Raji (cell line): ENCODE data around the gene PAMR1.

Experiments
- POLR2A ChIP-seq: IDR thresholded peaks from 2 replicates; pipeline ENCODE4 v1.6.1; 2011; ENCODE audit warnings: low read depth, low read length, control low read depth; ENCODE audit not compliant: insufficient read depth

Gene PAMR1

DNA sequence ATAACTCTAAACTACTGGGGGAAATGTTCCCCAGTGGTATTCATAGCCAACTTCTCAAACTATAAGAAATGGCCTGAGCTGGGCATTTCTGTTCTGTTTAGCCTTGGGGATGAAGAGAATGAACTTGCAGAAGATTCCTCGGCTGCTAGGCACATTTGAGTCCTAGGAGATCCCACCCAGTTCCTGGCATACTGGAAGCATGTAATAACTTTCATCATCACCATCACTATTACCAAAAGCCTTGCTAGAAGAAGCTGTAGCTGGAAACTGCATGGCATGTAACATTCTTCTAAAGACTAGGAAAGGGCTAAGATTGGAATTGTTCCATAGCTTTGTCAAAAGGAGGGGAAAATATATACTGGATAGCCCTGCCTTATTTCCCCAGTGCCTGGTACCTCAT lies 65.9 kb downstream of the PAMR1 start:
- no peak for TF ChIP-seq POLR2A

DNA sequence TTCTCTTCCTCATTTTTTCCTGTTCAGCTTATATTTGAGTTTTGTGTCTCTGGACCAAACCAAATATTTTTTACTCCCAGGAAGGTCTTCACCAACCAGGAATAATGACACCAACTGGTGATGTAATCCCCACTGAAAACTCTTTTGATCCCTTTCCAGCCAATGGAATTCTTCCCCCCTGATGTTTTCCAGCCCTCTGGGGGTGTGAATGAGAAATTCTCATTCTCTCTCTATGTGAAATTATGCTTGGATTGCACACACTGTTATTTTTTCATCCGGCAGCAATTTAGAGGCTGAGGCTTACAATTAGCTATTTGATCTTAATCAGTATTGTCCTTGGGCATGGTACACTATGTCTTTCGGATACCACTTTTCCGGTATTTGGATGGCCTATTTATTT lies 66.6 kb downstream of the PAMR1 start:
- TF ChIP-seq POLR2A, result no peak

DNA sequence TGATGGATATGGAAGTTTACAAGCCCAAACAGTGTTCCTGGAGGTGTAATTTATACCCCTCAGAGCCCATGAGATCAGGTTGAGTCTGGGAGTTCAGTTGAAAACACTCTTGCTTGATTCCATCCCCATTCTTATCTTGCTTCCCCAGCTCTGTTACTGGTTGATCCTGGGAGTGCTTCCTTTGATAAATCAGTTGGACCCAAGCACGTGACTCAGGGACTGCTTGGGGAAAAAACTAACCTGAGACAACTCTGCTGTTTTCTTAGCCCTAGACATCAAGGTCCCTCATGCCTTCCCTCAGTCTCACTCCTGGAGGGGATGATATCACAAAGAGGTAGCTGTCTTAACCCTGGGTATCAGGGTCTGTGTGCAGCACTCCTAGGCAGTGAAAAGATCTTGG lies 71.1 kb downstream of the PAMR1 start:
- no peak for TF ChIP-seq POLR2A

DNA sequence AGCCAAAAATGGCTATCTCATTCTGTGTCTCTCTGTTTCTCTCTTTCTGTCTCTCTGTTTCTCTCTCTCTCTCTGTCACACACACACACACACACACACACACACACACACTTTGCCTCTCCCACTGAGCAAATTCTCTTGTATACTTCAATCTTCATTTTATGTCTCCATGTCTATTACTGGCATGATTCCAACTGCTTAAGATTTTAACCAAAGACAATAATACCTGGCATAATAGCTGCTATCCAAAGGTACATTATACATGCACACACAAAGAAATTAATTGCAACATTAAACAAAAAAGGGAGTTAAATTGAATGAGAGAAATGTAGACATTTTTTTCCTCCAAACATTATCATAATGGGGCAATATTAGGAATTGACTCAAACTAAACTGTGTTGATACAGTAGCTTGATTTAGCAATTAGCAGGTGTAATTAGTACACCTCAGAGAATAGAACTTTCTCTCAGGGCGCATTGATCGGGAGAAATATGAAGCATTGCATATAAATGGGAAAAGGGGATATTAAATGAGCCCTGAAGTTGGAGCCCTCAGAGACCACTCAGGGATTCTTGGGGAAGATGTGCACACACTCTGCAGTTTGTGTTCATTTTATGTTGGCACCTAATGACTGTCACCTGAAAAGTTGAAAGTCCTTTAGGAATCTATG lies 88.7 kb downstream of the PAMR1 start:
- no peak for TF ChIP-seq POLR2A

DNA sequence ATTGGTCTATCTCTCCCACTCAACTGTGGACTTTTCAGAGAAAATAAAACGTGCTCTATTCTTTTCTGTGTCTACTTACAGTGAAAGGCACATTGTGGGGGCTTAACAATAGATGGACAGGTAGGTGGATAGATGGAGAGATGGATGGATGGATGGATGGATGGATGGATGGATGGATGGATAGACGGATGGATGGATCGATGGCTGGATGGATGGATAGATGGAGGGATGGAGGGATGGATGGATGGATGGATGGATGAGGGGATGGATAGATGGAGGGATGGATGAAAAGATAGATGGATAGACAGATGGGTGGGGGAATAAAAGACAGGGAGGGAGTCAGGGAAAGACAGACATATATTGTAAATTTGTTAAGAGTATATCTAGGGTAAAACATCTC lies 91.8 kb downstream of the PAMR1 start:
- no peak for TF ChIP-seq POLR2A

DNA sequence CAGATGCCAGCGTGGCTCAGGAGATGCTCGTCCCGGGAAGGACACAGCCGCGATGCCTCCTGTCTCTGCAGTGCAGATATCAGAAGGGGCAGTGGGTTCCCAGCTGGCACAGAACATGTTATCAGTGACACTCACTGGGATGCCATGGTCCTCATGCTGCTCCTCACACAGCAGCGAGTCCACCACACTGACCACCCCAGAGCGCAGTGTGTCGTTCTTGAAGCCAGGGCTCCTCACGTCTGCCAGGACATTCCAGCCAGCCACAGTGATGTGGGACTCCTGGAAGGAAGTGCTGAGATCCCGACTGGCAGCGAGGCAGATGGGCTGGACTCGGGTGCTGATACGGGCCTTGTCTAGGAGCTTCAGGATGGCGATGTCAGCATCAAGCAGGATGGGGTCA lies 93.0 kb downstream of the PAMR1 start:
- TF ChIP-seq POLR2A, result no peak

DNA sequence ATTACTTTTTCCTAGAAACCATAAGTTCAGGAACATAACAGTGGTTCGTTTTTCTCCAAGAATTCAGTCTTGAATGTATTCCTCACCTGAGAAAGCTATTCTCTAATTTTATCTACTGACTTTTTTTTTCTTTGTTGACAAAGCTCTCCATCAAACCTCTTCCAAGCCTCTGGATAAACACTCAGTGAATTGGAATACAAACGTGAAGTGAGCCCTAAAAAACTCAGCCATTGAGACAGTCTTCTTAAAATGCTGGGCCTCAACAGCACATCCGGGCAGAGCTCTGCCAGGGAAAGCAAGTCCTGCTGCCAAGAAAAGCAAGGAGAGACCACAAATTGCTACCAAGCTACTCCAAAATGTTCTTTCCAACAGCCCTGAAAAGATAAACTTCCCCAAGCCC lies 98.3 kb downstream of the PAMR1 start:
- no peak for TF ChIP-seq POLR2A

DNA sequence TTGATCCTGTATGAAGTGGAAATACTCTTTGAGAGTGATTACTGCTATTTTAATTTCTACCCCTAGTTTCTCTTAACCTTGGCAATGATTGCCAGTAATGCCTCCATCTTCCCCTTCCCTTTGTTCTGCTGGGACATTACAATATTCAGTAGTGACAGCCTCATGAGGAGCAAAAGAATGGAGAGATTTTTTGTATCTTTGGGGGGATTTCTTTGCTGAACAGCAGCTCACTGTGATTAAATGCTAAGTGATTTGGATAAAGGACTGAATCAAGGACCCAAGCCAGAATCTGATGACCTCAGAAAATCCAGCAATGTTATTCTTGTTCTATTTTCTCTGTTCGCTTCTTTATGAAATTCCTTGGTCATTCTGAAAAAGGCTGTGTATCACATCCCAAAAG lies 99.1 kb downstream of the PAMR1 start:
- no peak for TF ChIP-seq POLR2A

DNA sequence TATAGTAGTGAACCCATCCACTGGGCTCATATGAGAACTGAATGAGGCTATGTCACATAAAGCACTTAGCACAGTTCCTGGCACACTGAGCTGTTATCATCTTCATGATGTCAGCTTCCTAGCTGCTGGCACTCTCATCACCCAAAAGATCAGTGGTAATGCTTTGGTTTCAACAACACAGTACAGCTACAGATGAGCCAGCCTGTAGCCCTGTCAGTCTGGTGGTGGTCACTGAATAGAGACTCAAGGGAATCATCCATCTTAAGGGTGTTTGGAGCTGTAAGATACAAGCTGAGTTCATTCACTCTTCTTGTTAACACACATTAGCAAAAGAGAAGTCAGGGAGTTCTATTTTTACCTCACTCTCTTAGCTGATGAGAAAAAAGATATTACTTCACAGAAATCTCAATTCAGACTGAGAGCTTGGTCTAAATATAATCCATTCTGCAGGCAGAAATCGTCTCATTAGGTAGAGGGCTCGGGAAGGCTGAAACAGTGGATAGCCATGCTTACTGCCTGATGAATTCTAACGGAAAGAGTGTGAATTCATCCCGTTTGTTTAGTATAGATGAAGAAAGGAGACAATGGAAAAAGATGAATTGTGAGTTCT lies 99.7 kb downstream of the PAMR1 start:
- no peak for TF ChIP-seq POLR2A

DNA sequence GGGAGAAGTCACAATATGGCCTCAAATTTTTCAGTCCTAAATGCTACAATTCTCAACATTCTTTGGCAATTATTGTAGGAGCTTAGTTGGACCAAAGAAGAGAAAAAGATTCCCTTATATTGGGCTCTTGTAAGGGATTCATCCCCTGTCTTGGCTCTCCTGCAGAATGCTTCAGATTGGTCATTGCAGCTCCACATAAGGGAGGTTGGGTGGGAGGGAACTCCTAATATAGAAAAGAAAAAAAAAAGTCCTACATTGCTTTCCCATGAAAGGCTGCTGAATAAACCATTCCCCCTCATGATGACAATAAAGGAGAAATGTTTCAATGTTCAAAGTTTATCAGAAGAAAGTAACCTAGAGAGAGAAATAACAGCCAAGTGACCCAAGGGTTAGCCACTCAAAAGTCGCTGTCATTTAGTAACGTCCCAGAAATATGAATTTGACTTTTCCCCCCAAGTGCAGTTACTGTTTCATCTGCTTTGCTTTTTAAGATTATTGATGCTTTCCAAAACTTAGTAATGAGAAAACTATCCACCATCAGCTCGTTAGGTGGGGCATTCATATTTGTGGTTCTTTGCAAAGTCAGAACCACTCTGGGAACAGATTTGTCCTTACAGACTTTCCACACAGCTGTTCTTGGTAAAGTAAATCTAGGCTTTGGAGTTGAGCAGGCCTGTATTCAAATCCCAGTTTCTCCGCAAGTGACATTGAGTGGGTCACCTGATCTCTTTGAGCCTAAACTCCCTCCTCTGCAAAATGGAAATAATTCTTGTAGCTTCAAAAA lies 101.1 kb downstream of the PAMR1 start:
- TF ChIP-seq POLR2A, result no peak

DNA sequence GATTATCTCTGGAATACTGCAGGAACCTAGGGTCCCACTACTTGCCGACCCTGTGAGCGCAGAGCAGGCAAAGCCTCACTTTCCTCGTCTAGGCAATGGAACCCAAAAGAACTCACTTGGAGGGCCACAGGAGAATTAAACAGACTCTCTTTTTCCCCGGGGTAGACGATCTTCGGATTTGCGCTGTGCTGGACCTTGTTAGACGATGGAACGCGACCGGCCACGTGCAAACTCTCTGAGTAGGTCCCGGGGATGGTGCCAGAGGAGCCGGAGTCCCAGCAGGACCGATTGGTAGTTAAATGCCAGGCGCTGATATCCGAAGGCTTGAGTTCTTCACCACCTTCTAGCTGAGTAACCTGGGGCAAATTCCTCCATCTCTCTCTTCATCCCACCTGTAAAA lies 105.0 kb downstream of the PAMR1 start:
- TF ChIP-seq POLR2A, result no peak

DNA sequence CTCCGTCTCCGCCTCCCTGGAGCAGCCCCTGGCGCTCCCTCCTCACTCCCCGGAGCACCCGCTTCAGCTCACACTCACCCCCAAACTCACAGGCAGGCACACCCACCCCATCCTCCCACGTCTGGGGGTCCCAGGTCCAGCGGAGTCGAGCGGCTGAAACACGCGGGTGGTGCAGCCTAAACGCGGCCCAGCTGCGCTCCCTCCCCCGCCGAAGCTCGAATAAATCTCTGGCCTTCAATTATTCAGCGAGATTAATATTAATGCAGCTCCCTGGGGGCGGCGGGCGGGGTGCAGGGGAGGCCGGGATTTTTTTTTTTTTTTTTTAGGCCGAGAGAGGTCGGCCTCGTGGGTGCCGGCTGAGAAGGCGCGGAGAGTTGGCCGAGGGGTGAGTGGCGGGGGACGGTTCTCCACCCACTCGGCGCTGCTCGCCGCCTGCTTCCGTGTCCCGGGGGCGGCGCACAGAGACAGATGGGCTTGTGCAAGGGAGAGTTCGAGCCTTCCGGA lies 105.5 kb downstream of the PAMR1 start:
- TF ChIP-seq POLR2A, result no peak

DNA sequence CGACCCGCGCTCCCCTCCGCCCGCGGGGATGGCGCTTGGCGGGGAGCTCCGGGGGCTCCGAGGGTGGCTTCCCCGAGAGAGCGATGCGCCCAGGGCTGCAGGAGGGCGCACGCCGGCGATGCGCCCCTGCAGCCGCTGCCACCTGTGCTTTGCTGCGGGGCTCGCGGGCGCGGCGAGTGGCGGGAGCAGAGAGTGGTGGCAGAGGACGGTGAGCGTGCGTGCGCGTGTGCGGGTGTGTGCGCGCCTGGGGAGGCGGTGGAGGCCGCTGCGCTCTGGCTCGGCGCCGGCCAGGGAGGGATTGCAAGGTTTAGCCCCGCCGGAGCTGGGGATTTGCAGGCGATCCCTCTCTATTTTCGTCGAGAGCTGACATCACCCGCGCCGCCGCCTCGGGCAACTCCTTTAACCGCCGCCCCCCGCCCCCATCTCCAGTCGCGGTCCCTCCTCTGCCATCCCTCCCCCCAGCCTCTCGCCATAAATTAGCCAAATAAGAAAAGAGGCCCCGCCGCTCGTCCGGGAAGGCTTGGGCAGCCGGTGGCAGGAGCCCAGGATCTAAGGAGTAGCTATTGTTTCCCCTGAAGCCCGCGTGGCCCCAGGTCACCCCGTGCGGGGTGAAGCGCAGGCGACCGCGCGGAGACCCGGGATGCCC lies 106.1 kb downstream of the PAMR1 start, which contains the start of gene SLC1A2:
Gene SLC1A2, minus strand, starts transcription at position 375 of the 646 bp plus-strand sequence. CDS start 592 bp downstream, outside the sequence.
- no peak for TF ChIP-seq POLR2A

DNA sequence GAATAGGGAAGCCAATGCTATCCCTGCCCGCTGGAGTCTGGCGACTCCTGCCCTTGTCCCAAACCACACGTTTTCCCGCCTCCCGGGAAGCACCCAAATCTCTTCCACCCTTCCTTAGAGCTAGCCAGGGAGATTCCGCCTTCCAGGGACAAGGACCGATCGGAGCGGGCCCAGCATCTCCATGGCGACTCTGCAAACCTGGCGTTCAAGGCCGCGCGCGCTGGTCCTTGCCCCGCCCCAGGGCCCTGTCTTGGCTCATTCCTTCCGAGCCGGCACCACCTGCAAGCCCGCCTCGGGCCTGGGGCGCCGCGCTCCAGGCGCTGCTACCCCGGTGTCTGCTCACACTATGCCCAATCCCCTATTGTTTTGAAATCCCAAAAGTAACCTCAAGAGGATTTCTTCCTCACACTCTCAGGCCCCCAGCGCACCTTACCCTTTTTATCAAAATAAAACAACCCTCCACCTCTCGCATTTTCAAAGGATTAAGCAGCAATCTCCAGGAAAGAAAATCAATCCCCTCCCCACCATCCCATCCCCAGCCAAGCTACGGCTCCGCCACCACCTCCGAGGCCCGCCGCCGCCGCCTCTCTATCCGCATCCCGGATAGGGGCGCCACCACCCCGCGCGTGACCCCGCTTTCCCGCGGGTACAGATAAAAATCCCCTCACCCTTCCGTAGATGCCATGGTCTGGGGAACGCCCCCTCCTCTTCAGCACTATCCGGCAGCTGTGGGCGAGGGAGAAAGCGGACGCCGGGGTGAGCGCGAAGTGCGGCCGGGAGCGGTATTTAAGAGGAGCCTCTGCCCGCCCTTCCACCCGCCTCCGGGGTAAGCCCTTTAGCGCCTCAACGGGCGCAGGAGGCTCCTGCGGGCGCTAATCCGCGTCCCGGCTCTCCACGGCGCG lies 106.9 kb downstream of the PAMR1 start:
- no peak for TF ChIP-seq POLR2A

DNA sequence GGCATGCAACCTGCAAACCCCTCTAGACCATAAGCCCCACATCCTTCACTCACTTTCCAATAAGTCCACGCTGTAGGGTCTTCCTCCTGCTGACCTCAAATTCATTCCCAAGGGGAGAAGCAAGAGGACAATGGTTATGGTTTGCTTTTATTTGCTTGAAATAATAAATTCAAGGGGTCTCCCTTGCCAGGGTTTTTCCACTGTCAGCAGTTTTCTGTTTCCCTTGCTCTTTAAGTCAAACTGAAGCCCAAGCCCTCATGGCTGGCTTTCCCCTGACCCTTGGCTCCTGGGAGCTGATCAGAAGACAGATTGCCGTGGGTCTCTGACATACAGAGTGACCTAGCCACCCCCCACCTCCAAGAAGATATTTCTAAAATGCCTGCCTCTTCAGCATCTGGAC lies 109.9 kb downstream of the PAMR1 start:
- no peak for TF ChIP-seq POLR2A

DNA sequence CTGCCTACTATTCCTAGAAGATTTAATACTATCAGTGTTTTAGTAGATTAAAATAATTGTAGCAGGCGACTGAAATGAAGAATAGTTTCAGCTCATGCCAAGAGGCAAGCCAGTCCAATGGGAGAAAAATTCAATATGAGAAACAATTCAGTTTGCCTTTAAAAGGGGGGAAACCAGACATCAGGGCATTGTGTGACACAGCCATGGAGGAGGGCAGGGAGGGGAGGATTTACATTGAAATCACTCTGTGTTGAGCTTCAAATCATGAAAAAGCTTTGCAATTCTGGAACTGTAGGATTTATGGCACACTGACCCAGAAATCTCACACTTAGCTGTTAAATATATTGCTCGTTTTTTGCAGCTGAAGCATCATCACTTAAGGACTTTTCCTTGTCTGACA lies 110.6 kb downstream of the PAMR1 start:
- no peak for TF ChIP-seq POLR2A
